ENCODE results near the gene YAF2. TPM values are rescaled to one million over a fixed set of nuclear protein-coding genes. Genes with fewer than 3 reads are reported as not detected.

The YAF2 gene
- total and polyA plus RNA-seq, 2 donors (not counting 3 experiments of a cell fraction or from before 2014, with no cell fraction given), result 6.9 to 29.2 TPM

GRCh38 chr12:42161529-42161928, 76.5 kb downstream of the YAF2 start:
- no peak overlapping the region for H2AFZ ChIP-seq (ENCODE audit: low read depth, low read length)
- H3K4me2 ChIP-seq (ENCODE audit: insufficient read depth, low read length), result no peak overlapping the region
- no peaks in the 10 kb centered on the region for H3K9me1 ChIP-seq (replicated peaks; ENCODE audit: control insufficient read depth, extremely low read depth, insufficient read depth, low read length)
- intact Hi-C loops (cut with micrococcal nuclease) (no loop called here), dilution Hi-C loops (cut with MboI; ENCODE audit: extremely low pct_ligation_motif_present, low sequenced_read_pairs) (no loop called here)
- H4K20me1 ChIP-seq (replicated peaks; ENCODE audit: control insufficient read depth, extremely low read depth, insufficient read depth, low read length), result no peaks in the 10 kb centered on the region
- DNase-seq (ENCODE audit: low read depth, low spot score) (no peak), FAIRE-seq (no peak)
- H3K9ac ChIP-seq (replicated peaks; ENCODE audit: extremely low read depth, insufficient read depth, low read length), result no peak overlapping the region
- CTCF ChIA-PET, result interaction anchor here (1.1 to 1.3 kb wide), 3 partner anchors 12 to 170 kb away, joined by 3 read pairs; no protein-coding TSS in a partner anchor
- no peaks in the 10 kb centered on the region for H3K4me1 ChIP-seq (ENCODE audit: control insufficient read depth, extremely low read depth, insufficient read depth, low read length)
- H3K4me3 ChIP-seq (replicated peaks in 1 of 3; ENCODE audit: insufficient read depth in 1 of 3, low read depth in 1 of 3, low read length in 3 of 3), result no peak overlapping the region
- H3K36me3 ChIP-seq (ENCODE audit: control insufficient read depth in 2 of 2, extremely low read depth in 1 of 2, insufficient read depth in 2 of 2, low read length in 2 of 2), result peaks cover 0 to 3% of the 10 kb centered on the region in 2 experiments
- POLR2A ChIA-PET, result no interaction called here
- TF ChIP-seq MYC (IDR thresholded peaks at IDR 0.05; ENCODE audit: low read depth, low read length), result no peak
- TF ChIP-seq EZH2 (IDR thresholded peaks at IDR 0.05; ENCODE audit: borderline replicate concordance, low read depth, low read length, severe bottlenecking), result no peak
- no peak for TF ChIP-seq JUN (IDR thresholded peaks at IDR 0.05; ENCODE audit: borderline replicate concordance, insufficient read depth, insufficient read length, low read depth)
- TF ChIP-seq CTCF (IDR thresholded peaks at IDR 0.05; ENCODE audit: extremely low read depth in 1 of 2, insufficient read depth in 1 of 2, low read depth in 1 of 2, low read length in 2 of 2), result no peak
- no peak for TF ChIP-seq GATA2 (IDR thresholded peaks at IDR 0.05; ENCODE audit: insufficient read depth, insufficient read length, low read depth, low read length)
- TF ChIP-seq POLR2AphosphoS5 (IDR thresholded peaks at IDR 0.05; ENCODE audit: insufficient read depth, low read depth, low read length), result no peak
- no TSS peak for BruUV-seq (replicated peaks)
- H3K9me3 ChIP-seq (replicated peaks; ENCODE audit: control insufficient read depth, insufficient read depth, low read length), result no peaks in the 10 kb centered on the region
- H3K27ac ChIP-seq (ENCODE audit: insufficient read depth, low read depth, low read length), result no peak overlapping the region
- H3K79me2 ChIP-seq (ENCODE audit: control insufficient read depth, insufficient read depth, low read length), result no peaks in the 10 kb centered on the region
- no peaks in the 10 kb centered on the region for H3K27me3 ChIP-seq (ENCODE audit: control insufficient read depth in 2 of 2, insufficient read depth in 2 of 2, low read length in 2 of 2)

GRCh38 chr12:42156232-42156631, 81.8 kb downstream of the YAF2 start:
- Histone ChIP-seq H3K27me3 (ENCODE audit: control insufficient read depth in 2 of 2, insufficient read depth in 2 of 2, low read length in 2 of 2) (no peaks in the 10 kb centered on the region), H3K9me1 (replicated peaks; ENCODE audit: control insufficient read depth, extremely low read depth, insufficient read depth, low read length) (no peaks in the 10 kb centered on the region), H3K9me3 (replicated peaks; ENCODE audit: control insufficient read depth, insufficient read depth, low read length) (no peaks in the 10 kb centered on the region), H3K4me3 (replicated peaks in 1 of 3; ENCODE audit: insufficient read depth in 1 of 3, low read depth in 1 of 3, low read length in 3 of 3) (no peak overlapping the region), H3K36me3 (ENCODE audit: control insufficient read depth in 2 of 2, extremely low read depth in 1 of 2, insufficient read depth in 2 of 2, low read length in 2 of 2) (peaks cover 0 to 3% of the 10 kb centered on the region in 2 experiments), H3K4me1 (ENCODE audit: control insufficient read depth, extremely low read depth, insufficient read depth, low read length) (no peaks in the 10 kb centered on the region), H4K20me1 (replicated peaks; ENCODE audit: control insufficient read depth, extremely low read depth, insufficient read depth, low read length) (no peaks in the 10 kb centered on the region), H2AFZ (ENCODE audit: low read depth, low read length) (no peak overlapping the region), H3K9ac (replicated peaks; ENCODE audit: extremely low read depth, insufficient read depth, low read length) (no peak overlapping the region), H3K27ac (ENCODE audit: insufficient read depth, low read depth, low read length) (no peak overlapping the region), H3K4me2 (ENCODE audit: insufficient read depth, low read length) (no peak overlapping the region), H3K79me2 (ENCODE audit: control insufficient read depth, insufficient read depth, low read length) (no peaks in the 10 kb centered on the region)
- no peak for FAIRE-seq
- CTCF ChIA-PET, result no interaction called here
- POLR2A ChIA-PET, result no interaction called here
- dilution Hi-C loops (cut with MboI; ENCODE audit: extremely low pct_ligation_motif_present, low sequenced_read_pairs) (no loop called here), intact Hi-C loops (cut with micrococcal nuclease) (no loop called here)
- DNase-seq (ENCODE audit: low read depth, low spot score), result no peak
- TF ChIP-seq MYC (IDR thresholded peaks at IDR 0.05; ENCODE audit: low read depth, low read length) (no peak), EZH2 (IDR thresholded peaks at IDR 0.05; ENCODE audit: borderline replicate concordance, low read depth, low read length, severe bottlenecking) (no peak), MAX (IDR thresholded peaks at IDR 0.05; ENCODE audit: insufficient read depth, insufficient read length) (no peak), POLR2AphosphoS5 (IDR thresholded peaks at IDR 0.05; ENCODE audit: insufficient read depth, low read depth, low read length) (no peak), CTCF (IDR thresholded peaks at IDR 0.05; ENCODE audit: extremely low read depth in 1 of 2, insufficient read depth in 1 of 2, low read depth in 1 of 2, low read length in 2 of 2) (no peak), JUN (IDR thresholded peaks at IDR 0.05; ENCODE audit: borderline replicate concordance, insufficient read depth, insufficient read length, low read depth) (no peak), POLR2A (IDR thresholded peaks at IDR 0.05; ENCODE audit: low read depth, low read length) (no peak)
- no TSS peak for BruUV-seq (replicated peaks)
